GM23338 (cell line): ENCODE measurements around the gene ITIH2. TPM values are rescaled to one million over a fixed set of nuclear protein-coding genes. Genes with fewer than 3 reads are reported as not detected.

Experiments
- ATAC-seq: fragments of 200-7000 bp; cut with Tn5 transposase; 3 replicates; pipeline ENCODE4 v1.9.1; 2020
- DNase-seq: peaks from one replicate; pipeline ENCODE4 v3.0.0-alpha.2; 2015; ENCODE audit warnings: low spot score
- H2AFZ ChIP-seq: fragments of 200-600 bp; sonication (generic); 2 replicates; pipeline ENCODE4 v1.8.0; 2016; ENCODE audit warnings: antibody characterized with exemption, mild to moderate bottlenecking, moderate library complexity
- H3F3A ChIP-seq: fragments of 200-600 bp; sonication (generic); replicated peaks from 2 replicates; pipeline ENCODE4 v1.8.0; 2017; ENCODE audit warnings: antibody characterized with exemption, mixed run types, low read depth
- H3K27ac ChIP-seq: fragments of 200-600 bp; sonication (generic); 2 replicates; pipeline ENCODE4 v1.6.1; 2016; ENCODE audit warnings: low read depth
- H3K27me3 ChIP-seq: fragments of 200-600 bp; sonication (generic); 2 replicates; pipeline ENCODE4 v1.8.0; 2016; ENCODE audit warnings: mild to moderate bottlenecking, mixed run types, moderate library complexity; ENCODE audit not compliant: insufficient read depth
- H3K36me3 ChIP-seq: fragments of 200-600 bp; sonication (generic); 2 replicates; pipeline ENCODE4 v1.8.0; 2016; ENCODE audit warnings: mild to moderate bottlenecking; ENCODE audit not compliant: insufficient read depth
- H3K4me1 ChIP-seq: fragments of 200-600 bp; sonication (generic); 2 replicates; pipeline ENCODE4 v1.8.0; 2016; ENCODE audit warnings: mild to moderate bottlenecking, moderate library complexity; ENCODE audit not compliant: insufficient read depth
- H3K4me2 ChIP-seq: fragments of 200-600 bp; sonication (generic); 2 replicates; pipeline ENCODE4 v1.7.1; 2017; ENCODE audit warnings: mixed run types
- H3K4me3 ChIP-seq: fragments of 200-600 bp; sonication (generic); 2 replicates; pipeline ENCODE4 v1.6.1; 2016; ENCODE audit warnings: mixed run types
- H3K79me2 ChIP-seq: fragments of 200-600 bp; sonication (generic); replicated peaks from 2 replicates; pipeline ENCODE4 v1.8.0; 2017; ENCODE audit warnings: mild to moderate bottlenecking; ENCODE audit not compliant: insufficient read depth
- H3K9me2 ChIP-seq: fragments of 200-600 bp; sonication (generic); 2 replicates; pipeline ENCODE4 v1.8.0; 2017; ENCODE audit not compliant: insufficient read depth
- H4K20me1 ChIP-seq: fragments of 200-600 bp; sonication (generic); replicated peaks from 2 replicates; pipeline ENCODE4 v1.8.0; 2017; ENCODE audit warnings: mild to moderate bottlenecking; ENCODE audit not compliant: insufficient read depth
- H3K27ac Mint-ChIP-seq: 2 replicates; pipeline ENCODE4 v1.8.0; 2020; ENCODE audit warnings: inconsistent platforms, mild to moderate bottlenecking, moderate library complexity, mixed read lengths
- H3K27me3 Mint-ChIP-seq: 3 replicates; pipeline ENCODE4 v1.8.0; 2022; ENCODE audit warnings: low read depth, mild to moderate bottlenecking, moderate library complexity, mixed read lengths, inconsistent platforms; ENCODE audit not compliant: insufficient read depth, poor library complexity
- H3K36me3 Mint-ChIP-seq: 3 replicates; pipeline ENCODE4 v1.8.0; 2021; ENCODE audit warnings: low read depth, mild to moderate bottlenecking, inconsistent platforms, moderate library complexity, mixed read lengths
- H3K4me1 Mint-ChIP-seq: 3 replicates; pipeline ENCODE4 v1.8.0; 2020; ENCODE audit warnings: mild to moderate bottlenecking, inconsistent platforms, mixed read lengths
- H3K4me3 Mint-ChIP-seq: 3 replicates; pipeline ENCODE4 v1.8.0; 2021; ENCODE audit warnings: moderate library complexity, mild to moderate bottlenecking, inconsistent platforms, mixed read lengths
- H3K9me3 Mint-ChIP-seq: 3 replicates; pipeline ENCODE4 v1.8.0; 2020; ENCODE audit warnings: moderate library complexity, mild to moderate bottlenecking, inconsistent platforms, mixed read lengths
- CREB1 ChIP-seq: fragments of 250-450 bp; sonication (Bioruptor Pico); IDR thresholded peaks from 2 replicates; pipeline ENCODE4 v1.5.0; 2020; ENCODE audit warnings: low read depth, mild to moderate bottlenecking, moderate library complexity
- EZH2 ChIP-seq: fragments of 200-600 bp; sonication (generic); IDR thresholded peaks from one replicate; pipeline ENCODE4 v1.8.0; 2017; ENCODE audit warnings: antibody characterized with exemption, mild to moderate bottlenecking, low read depth; ENCODE audit not compliant: unreplicated experiment
- EZH2phosphoT487 ChIP-seq: fragments of 200-600 bp; sonication (generic); IDR thresholded peaks from one replicate; pipeline ENCODE4 v1.8.1; 2018; ENCODE audit warnings: antibody characterized with exemption; ENCODE audit not compliant: unreplicated experiment
- JUNB ChIP-seq: IDR thresholded peaks from one replicate; pipeline ENCODE4 v1.6.1; 2016; ENCODE audit warnings: antibody characterized with exemption; ENCODE audit not compliant: unreplicated experiment
- NANOG ChIP-seq: IDR thresholded peaks from 2 replicates; pipeline ENCODE4 v1.6.1; 2016; ENCODE audit warnings: antibody characterized with exemption, borderline replicate concordance
- POLR2AphosphoS5 ChIP-seq: IDR thresholded peaks from 2 replicates; pipeline ENCODE4 v1.6.1; 2016; ENCODE audit warnings: antibody characterized with exemption, low read depth
- STAT1 ChIP-seq: IDR thresholded peaks from one replicate; pipeline ENCODE4 v1.6.1; 2016; ENCODE audit warnings: antibody characterized with exemption; ENCODE audit not compliant: unreplicated experiment
- ZNF114 ChIP-seq: fragments of 250-450 bp; sonication (Bioruptor Pico); IDR thresholded peaks from 2 replicates; pipeline ENCODE4 v1.5.0; 2020; ENCODE audit warnings: mild to moderate bottlenecking, moderate library complexity
- ZNF331 ChIP-seq: fragments of 250-450 bp; sonication (Bioruptor Pico); IDR thresholded peaks from 2 replicates; pipeline ENCODE4 v1.5.0; 2020; ENCODE audit warnings: low read depth, mild to moderate bottlenecking, moderate library complexity
- ZNF462 ChIP-seq: fragments of 250-450 bp; sonication (Bioruptor Pico); IDR thresholded peaks from 2 replicates; pipeline ENCODE4 v1.5.0; 2020; ENCODE audit warnings: mild to moderate bottlenecking, moderate library complexity
- polyA plus RNA-seq: library from polyadenylated mRNA; unstranded; fragments of >200 nt; fragmentation: Nextera tagmentation; extraction: Ambion mirVana; gene quantifications from 2 replicates; pipeline ENCODE4 v1.2.1, GENCODE V29; 2016
- total RNA-seq: library from RNA; depleted of rRNA; stranded (reverse); fragments of >200 nt; shearing (Covaris generic); gene quantifications from 2 replicates; pipeline ENCODE4 v1.2.3, GENCODE V29; 2014
- TF ChIP-seq, protein P1 (sequence below): IDR thresholded peaks from one replicate; pipeline ENCODE4 v1.6.1; 2018; ENCODE audit warnings: antibody characterized with exemption; ENCODE audit not compliant: unreplicated experiment
- TF ChIP-seq, protein P2 (sequence below), 2 experiments: fragments of 200-600 bp in 1 of 2; sonication (generic) in 1 of 2; conservative IDR thresholded peaks; 2 replicates each; pipeline versions ENCODE4 v1.5.1 to v1.6.1; 2016 to 2017; ENCODE audit warnings: antibody characterized with exemption in 2 of 2, low read depth in 2 of 2, mild to moderate bottlenecking in 2 of 2, moderate library complexity in 1 of 2
- TF ChIP-seq, protein P3 (sequence below): IDR thresholded peaks from 2 replicates; pipeline ENCODE4 v1.6.1; 2016; ENCODE audit warnings: antibody characterized with exemption

ITIH2 gene
- total and polyA plus RNA-seq, 2 experiments from 2014 or later: 0.10 TPM; not detected in 1

DNA sequence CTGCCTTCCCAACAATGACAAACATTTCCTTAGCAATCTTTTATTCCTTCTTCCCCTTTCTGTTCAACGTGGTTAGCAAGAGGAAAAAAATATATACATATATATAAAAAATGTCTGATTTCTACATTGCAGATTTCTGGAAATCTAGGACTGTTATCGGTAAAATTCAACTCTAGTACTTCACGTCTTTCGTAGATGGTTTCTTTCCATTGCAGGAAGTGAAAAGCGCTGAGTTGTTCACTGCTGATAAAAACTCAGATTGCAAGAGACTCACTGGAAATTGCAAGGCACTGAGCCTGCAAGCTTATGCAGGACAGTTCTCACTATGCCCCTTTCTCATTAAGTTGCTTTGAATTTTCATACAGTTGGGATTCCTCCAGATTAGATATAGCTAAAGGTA, 60.8 kb downstream of the ITIH2 start:
- Histone ChIP-seq H3K27me3 (no peaks in the 10 kb centered on the region), H2AFZ (no peak overlapping the region), H3K9me2 (no peaks in the 10 kb centered on the region), H3F3A (no peaks in the 10 kb centered on the region), H3K79me2 (no peaks in the 10 kb centered on the region), H3K4me2 (no peak overlapping the region), H3K36me3 (peaks cover 42% of the 10 kb centered on the region), H3K27ac (no peak overlapping the region), H3K4me3 (no peak overlapping the region), H4K20me1 (no peaks in the 10 kb centered on the region; the same call in 1 of the 2 replicates), H3K4me1 (no peaks in the 10 kb centered on the region)
- H3K4me1 Mint-ChIP-seq: no peaks in the 10 kb centered on the region
- no peak for DNase-seq
- H3K27ac Mint-ChIP-seq: no peak overlapping the region
- no peak for ATAC-seq
- no peak for TF ChIP-seq STAT1
- TF ChIP-seq JUNB: no peak
- TF ChIP-seq EZH2: no peak
- TF ChIP-seq, protein P1, sequence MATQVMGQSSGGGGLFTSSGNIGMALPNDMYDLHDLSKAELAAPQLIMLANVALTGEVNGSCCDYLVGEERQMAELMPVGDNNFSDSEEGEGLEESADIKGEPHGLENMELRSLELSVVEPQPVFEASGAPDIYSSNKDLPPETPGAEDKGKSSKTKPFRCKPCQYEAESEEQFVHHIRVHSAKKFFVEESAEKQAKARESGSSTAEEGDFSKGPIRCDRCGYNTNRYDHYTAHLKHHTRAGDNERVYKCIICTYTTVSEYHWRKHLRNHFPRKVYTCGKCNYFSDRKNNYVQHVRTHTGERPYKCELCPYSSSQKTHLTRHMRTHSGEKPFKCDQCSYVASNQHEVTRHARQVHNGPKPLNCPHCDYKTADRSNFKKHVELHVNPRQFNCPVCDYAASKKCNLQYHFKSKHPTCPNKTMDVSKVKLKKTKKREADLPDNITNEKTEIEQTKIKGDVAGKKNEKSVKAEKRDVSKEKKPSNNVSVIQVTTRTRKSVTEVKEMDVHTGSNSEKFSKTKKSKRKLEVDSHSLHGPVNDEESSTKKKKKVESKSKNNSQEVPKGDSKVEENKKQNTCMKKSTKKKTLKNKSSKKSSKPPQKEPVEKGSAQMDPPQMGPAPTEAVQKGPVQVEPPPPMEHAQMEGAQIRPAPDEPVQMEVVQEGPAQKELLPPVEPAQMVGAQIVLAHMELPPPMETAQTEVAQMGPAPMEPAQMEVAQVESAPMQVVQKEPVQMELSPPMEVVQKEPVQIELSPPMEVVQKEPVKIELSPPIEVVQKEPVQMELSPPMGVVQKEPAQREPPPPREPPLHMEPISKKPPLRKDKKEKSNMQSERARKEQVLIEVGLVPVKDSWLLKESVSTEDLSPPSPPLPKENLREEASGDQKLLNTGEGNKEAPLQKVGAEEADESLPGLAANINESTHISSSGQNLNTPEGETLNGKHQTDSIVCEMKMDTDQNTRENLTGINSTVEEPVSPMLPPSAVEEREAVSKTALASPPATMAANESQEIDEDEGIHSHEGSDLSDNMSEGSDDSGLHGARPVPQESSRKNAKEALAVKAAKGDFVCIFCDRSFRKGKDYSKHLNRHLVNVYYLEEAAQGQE: no peak
- TF ChIP-seq, protein P2, sequence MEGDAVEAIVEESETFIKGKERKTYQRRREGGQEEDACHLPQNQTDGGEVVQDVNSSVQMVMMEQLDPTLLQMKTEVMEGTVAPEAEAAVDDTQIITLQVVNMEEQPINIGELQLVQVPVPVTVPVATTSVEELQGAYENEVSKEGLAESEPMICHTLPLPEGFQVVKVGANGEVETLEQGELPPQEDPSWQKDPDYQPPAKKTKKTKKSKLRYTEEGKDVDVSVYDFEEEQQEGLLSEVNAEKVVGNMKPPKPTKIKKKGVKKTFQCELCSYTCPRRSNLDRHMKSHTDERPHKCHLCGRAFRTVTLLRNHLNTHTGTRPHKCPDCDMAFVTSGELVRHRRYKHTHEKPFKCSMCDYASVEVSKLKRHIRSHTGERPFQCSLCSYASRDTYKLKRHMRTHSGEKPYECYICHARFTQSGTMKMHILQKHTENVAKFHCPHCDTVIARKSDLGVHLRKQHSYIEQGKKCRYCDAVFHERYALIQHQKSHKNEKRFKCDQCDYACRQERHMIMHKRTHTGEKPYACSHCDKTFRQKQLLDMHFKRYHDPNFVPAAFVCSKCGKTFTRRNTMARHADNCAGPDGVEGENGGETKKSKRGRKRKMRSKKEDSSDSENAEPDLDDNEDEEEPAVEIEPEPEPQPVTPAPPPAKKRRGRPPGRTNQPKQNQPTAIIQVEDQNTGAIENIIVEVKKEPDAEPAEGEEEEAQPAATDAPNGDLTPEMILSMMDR (conservative IDR thresholded peaks at IDR 0.05; ENCODE audit: low read depth in 2 of 2): no peak
- TF ChIP-seq ZNF114 (CRISPR knock-in tag): no peak
- TF ChIP-seq, protein P3, sequence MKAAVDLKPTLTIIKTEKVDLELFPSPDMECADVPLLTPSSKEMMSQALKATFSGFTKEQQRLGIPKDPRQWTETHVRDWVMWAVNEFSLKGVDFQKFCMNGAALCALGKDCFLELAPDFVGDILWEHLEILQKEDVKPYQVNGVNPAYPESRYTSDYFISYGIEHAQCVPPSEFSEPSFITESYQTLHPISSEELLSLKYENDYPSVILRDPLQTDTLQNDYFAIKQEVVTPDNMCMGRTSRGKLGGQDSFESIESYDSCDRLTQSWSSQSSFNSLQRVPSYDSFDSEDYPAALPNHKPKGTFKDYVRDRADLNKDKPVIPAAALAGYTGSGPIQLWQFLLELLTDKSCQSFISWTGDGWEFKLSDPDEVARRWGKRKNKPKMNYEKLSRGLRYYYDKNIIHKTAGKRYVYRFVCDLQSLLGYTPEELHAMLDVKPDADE: no peak
- no peak for TF ChIP-seq EZH2phosphoT487
- TF ChIP-seq POLR2AphosphoS5: no peak
- TF ChIP-seq CREB1 (CRISPR knock-in tag): no peak
- TF ChIP-seq ZNF331 (CRISPR knock-in tag): no peak
- TF ChIP-seq NANOG: no peak
- no peak for TF ChIP-seq ZNF462 (CRISPR knock-in tag)
- no peaks in the 10 kb centered on the region for H3K27me3 Mint-ChIP-seq
- no peak overlapping the region for H3K4me3 Mint-ChIP-seq
- peaks cover 71% of the 10 kb centered on the region for H3K36me3 Mint-ChIP-seq
- H3K9me3 Mint-ChIP-seq: no peaks in the 10 kb centered on the region
